B cell (primary cell): ENCODE data around the gene SAMD1. TPM values are rescaled to one million over a fixed set of nuclear protein-coding genes. Genes with fewer than 3 reads are reported as not detected.

Experiments
- ATAC-seq: fragments of 200-7000 bp; cut with Tn5 transposase; one replicate; pipeline ENCODE4 v1.10.0; 2021; ENCODE audit warnings: low read depth, mild to moderate bottlenecking, moderate number of reproducible peaks, moderate library complexity
- CTCF ChIA-PET: fragments of 350-600 bp; sonication (Branson Sonifier 250); formaldehyde crosslinking; loops from one replicate; lab custom pipeline; 2021; ENCODE audit warnings: antibody characterized with exemption, inconsistent platforms; lab: Charles Lee
- POLR2A ChIA-PET: fragments of 350-600 bp; sonication (Branson Sonifier 250); formaldehyde crosslinking; loops from one replicate; lab custom pipeline; 2021; ENCODE audit warnings: antibody characterized with exemption; lab: Charles Lee
- DNase-seq: peaks from one replicate; pipeline ENCODE4 v3.0.0; 2013
- H2AFZ ChIP-seq: 2 replicates; pipeline ENCODE4 v1.6.1; 2012; ENCODE audit warnings: mild to moderate bottlenecking, low read depth, low read length; ENCODE audit not compliant: insufficient read depth, poor library complexity, severe bottlenecking
- H3K27ac ChIP-seq, 2 donors: 1 replicate in 1 of 2; 2 replicates in 1 of 2; pipeline ENCODE4 v1.5.1; 2012 to 2013; ENCODE audit warnings: low read length in 2 of 2, mild to moderate bottlenecking in 2 of 2, moderate library complexity in 1 of 2
- H3K27me3 ChIP-seq, 4 experiments: fragments of 200-600 bp in 1 of 4; sonication (generic) in 1 of 4; replicated peaks in 1 of 4; 1 replicate in 2 of 4; 2 replicates in 2 of 4; pipeline versions ENCODE4 v1.6.1 to v1.7.0; 2013 to 2016; ENCODE audit warnings: low read length in 3 of 4, mild to moderate bottlenecking in 2 of 4, mixed read lengths in 1 of 4, moderate library complexity in 1 of 4; ENCODE audit not compliant: insufficient read depth in 4 of 4, control insufficient read depth in 3 of 4; ENCODE audit errors: control extremely low read depth in 1 of 4
- H3K36me3 ChIP-seq, 2 experiments: replicated peaks in 1 of 2; 1 replicate in 1 of 2; 2 replicates in 1 of 2; pipeline versions ENCODE4 v1.6.1 to v1.7.1; 2013; ENCODE audit warnings: low read length in 1 of 2; ENCODE audit not compliant: insufficient read depth in 2 of 2, control insufficient read depth in 1 of 2; ENCODE audit errors: control extremely low read depth in 1 of 2, extremely low read depth in 1 of 2
- H3K4me1 ChIP-seq, 2 donors: fragments of 200-600 bp in 1 of 2; sonication (generic) in 1 of 2; 1 replicate in 1 of 2; 2 replicates in 1 of 2; pipeline versions ENCODE4 v1.5.1 to v1.6.1; 2013 to 2017; ENCODE audit warnings: low read length in 2 of 2; ENCODE audit not compliant: control insufficient read depth in 2 of 2, insufficient read depth in 2 of 2
- H3K4me2 ChIP-seq: replicated peaks from 2 replicates; pipeline ENCODE3; 2012; ENCODE audit warnings: mild to moderate bottlenecking, low read depth, low read length; ENCODE audit not compliant: poor library complexity, severe bottlenecking
- H3K4me3 ChIP-seq, 5 experiments: fragments of 200-600 bp in 1 of 5; sonication (generic) in 1 of 5; 1 replicate in 3 of 5; 2 replicates in 2 of 5; pipeline versions ENCODE4 v1.5.1 to v1.7.0; 2011 to 2016; ENCODE audit warnings: low read length in 4 of 5, mild to moderate bottlenecking in 4 of 5, low read depth in 2 of 5, control low read depth in 1 of 5, moderate library complexity in 1 of 5; ENCODE audit not compliant: insufficient read depth in 1 of 5; ENCODE audit errors: control extremely low read depth in 1 of 5, extremely low read depth in 1 of 5
- H3K79me2 ChIP-seq: fragments of 200-600 bp; sonication (generic); one replicate; pipeline ENCODE4 v1.6.0; 2016; ENCODE audit warnings: low read length; ENCODE audit not compliant: control insufficient read depth, insufficient read depth
- H3K9ac ChIP-seq: fragments of 200-600 bp; sonication (generic); 2 replicates; pipeline ENCODE4 v1.6.1; 2017; ENCODE audit warnings: mild to moderate bottlenecking, low read length, moderate library complexity
- H3K9me3 ChIP-seq, 3 donors: one replicate each; pipeline versions ENCODE4 v1.6.1 to v1.7.1; 2013; ENCODE audit warnings: low read length in 2 of 3; ENCODE audit not compliant: control insufficient read depth in 2 of 3, insufficient read depth in 1 of 3; ENCODE audit errors: control extremely low read depth in 1 of 3
- H4K20me1 ChIP-seq: 2 replicates; pipeline ENCODE4 v1.6.0; 2012; ENCODE audit warnings: mild to moderate bottlenecking, low read length; ENCODE audit not compliant: insufficient read depth, control insufficient read depth, poor library complexity, severe bottlenecking
- H3K27ac Mint-ChIP-seq: one replicate; pipeline ENCODE4 v1.8.0; 2021; ENCODE audit warnings: mixed read lengths
- H3K27me3 Mint-ChIP-seq: one replicate; pipeline ENCODE4 v1.8.0; 2021; ENCODE audit warnings: mixed read lengths
- H3K4me1 Mint-ChIP-seq: one replicate; pipeline ENCODE4 v1.8.0; 2021; ENCODE audit warnings: mixed read lengths
- H3K4me3 Mint-ChIP-seq: one replicate; pipeline ENCODE4 v1.8.0; 2021; ENCODE audit warnings: mixed read lengths
- H3K9me3 Mint-ChIP-seq: one replicate; pipeline ENCODE4 v1.8.0; 2022; ENCODE audit warnings: mixed read lengths; ENCODE audit not compliant: insufficient read depth
- CTCF ChIP-seq: fragments of 200-600 bp; IDR thresholded peaks from one replicate; pipeline ENCODE4 v1.8.0; 2022; ENCODE audit warnings: antibody characterized with exemption, mild to moderate bottlenecking
- EZH2 ChIP-seq: IDR thresholded peaks from 2 replicates; pipeline ENCODE4 v1.6.1; 2012; ENCODE audit warnings: borderline replicate concordance, low read depth, mild to moderate bottlenecking, moderate library complexity, low read length; ENCODE audit not compliant: insufficient read depth, poor library complexity, severe bottlenecking
- WGBS: methylation state at CpG from one replicate; pipeline ENCODE4 v1.1.5; 2013; ENCODE audit warnings: missing lambda C conversion rate; ENCODE audit not compliant: insufficient coverage; 5-methylcytosine and 5-hydroxymethylcytosine counted together
- intact Hi-C: fragments of 100-400 bp; cut with micrococcal nuclease; formaldehyde crosslinking; loops from one replicate; pipeline ENCODE4 v1.10.0; 2022
- polyA plus RNA-seq: library from polyadenylated mRNA; depleted of rRNA; stranded (reverse); fragments of >200 nt; gene quantifications from 2 replicates; pipeline ENCODE4 v1.2.3, GENCODE V29; 2012
- total RNA-seq, 2 donors: library from RNA; stranded (reverse); fragments of 120-200 nt in 1 of 2; gene quantifications; 1 replicate in 1 of 2; 2 replicates in 1 of 2; pipeline versions ENCODE4 v1.2.3 to v1.2.4, GENCODE V29; 2013 to 2022

SAMD1 gene
- total and polyA plus RNA-seq, 2 donors (not counting 1 experiment from before 2014, with no cell fraction given): 17.4 to 39.2 TPM

GRCh38 chr19:14073261-14073924, 17.2 kb downstream of the SAMD1 start:
- peaks cover 5% of the 10 kb centered on the region for H3K27me3 Mint-ChIP-seq
- no peaks in the 10 kb centered on the region for H4K20me1 ChIP-seq
- H3K4me1 ChIP-seq: peaks cover 31 to 35% of the 10 kb centered on the region in 2 donors
- no peaks in the 10 kb centered on the region for H3K36me3 ChIP-seq
- ChIA-PET POLR2A (interaction anchor here (0.6 kb wide), 3 partner anchors 50 to 540 kb away, joined by 3 to 8 read pairs (median 3); no protein-coding TSS in a partner anchor), CTCF (interaction anchor here (0.7 to 6.8 kb wide), 27 partner anchors 8 to 407 kb away, joined by 3 to 92 read pairs (median 4); partner anchors contain the start of genes ASF1B, IL27RA and NANOS3)
- TF ChIP-seq EZH2 (no peak), CTCF (peak; percentile 44)
- peaks cover 0 to 3% (median 0%) of the 10 kb centered on the region in 3 donors for H3K9me3 ChIP-seq
- under 1% methylated on average over 106 of the region's 106 CpGs for WGBS
- peak overlapping the region; percentile 87 for H3K4me3 Mint-ChIP-seq
- peak; percentile 92 for DNase-seq
- peaks cover 0 to 18% (median 5%) of the 10 kb centered on the region in 4 experiments for H3K27me3 ChIP-seq
- peaks cover 26% of the 10 kb centered on the region for H3K4me1 Mint-ChIP-seq
- H3K27ac ChIP-seq: no peak overlapping the region
- ATAC-seq: peak; percentile 64
- intact Hi-C loops: loop anchor here (1.0 to 5.0 kb wide), 5 partner anchors 8 to 121 kb away; partner anchors contain the start of genes ASF1B and DCAF15
- peak overlapping the region; percentile 91 for H2AFZ ChIP-seq
- peak overlapping the region; percentile 72 for H3K9ac ChIP-seq
- no peaks in the 10 kb centered on the region for H3K9me3 Mint-ChIP-seq
- H3K27ac Mint-ChIP-seq: peak overlapping the region; percentile 34
- peak overlapping the region; percentile 99 for H3K4me2 ChIP-seq
- H3K4me3 ChIP-seq: peak overlapping the region; percentile 47 to 79 (median 59)
- H3K79me2 ChIP-seq: no peaks in the 10 kb centered on the region
